CD4-positive, alpha-beta T cell (primary cell): ENCODE measurements around the gene CACNA1H. TPM values are rescaled to one million over a fixed set of nuclear protein-coding genes. Genes with fewer than 3 reads are reported as not detected.

Experiments used
- ATAC-seq: fragments of 200-7000 bp; cut with Tn5 transposase; one replicate; pipeline ENCODE4 v1.10.0; 2022; ENCODE audit warnings: mild to moderate bottlenecking; ENCODE audit not compliant: poor library complexity
- CTCF ChIA-PET: fragments of 350-600 bp; sonication (Branson Sonifier 250); formaldehyde crosslinking; loops from one replicate; lab custom pipeline; 2021; ENCODE audit warnings: antibody characterized with exemption, inconsistent platforms; lab: Charles Lee
- POLR2A ChIA-PET: fragments of 350-600 bp; sonication (Branson Sonifier 250); formaldehyde crosslinking; loops from one replicate; lab custom pipeline; 2021; ENCODE audit warnings: antibody characterized with exemption, inconsistent platforms; lab: Charles Lee
- DNase-seq, 14 experiments: peaks; one replicate each; pipeline ENCODE4 v3.0.0-alpha.2; 2013 to 2020; ENCODE audit warnings: mixed read lengths in 2 of 14
- H3K27ac ChIP-seq, 2 donors: one replicate each; pipeline versions ENCODE4 v1.5.1 to v1.7.0; 2013; ENCODE audit warnings: low read length in 2 of 2, low read depth in 1 of 2, mild to moderate bottlenecking in 1 of 2
- H3K27me3 ChIP-seq, 2 experiments: 1 replicate in 1 of 2; 2 replicates in 1 of 2; pipeline versions ENCODE4 v1.6.1 to v1.7.0; 2013; ENCODE audit warnings: low read length in 2 of 2, control low read depth in 1 of 2, mild to moderate bottlenecking in 1 of 2, moderate library complexity in 1 of 2; ENCODE audit not compliant: insufficient read depth in 2 of 2, control insufficient read depth in 1 of 2
- H3K36me3 ChIP-seq: one replicate; pipeline ENCODE4 v1.6.1; 2013; ENCODE audit warnings: low read length, control low read depth; ENCODE audit not compliant: insufficient read depth
- H3K4me1 ChIP-seq: one replicate; pipeline ENCODE4 v1.6.1; 2013; ENCODE audit warnings: low read length, control low read depth; ENCODE audit not compliant: insufficient read depth
- H3K4me3 ChIP-seq: one replicate; pipeline ENCODE4 v1.5.1; 2013; ENCODE audit warnings: mild to moderate bottlenecking, low read length, moderate library complexity
- H3K9me3 ChIP-seq, 2 experiments: 1 replicate in 1 of 2; 2 replicates in 1 of 2; pipeline versions ENCODE4 v1.6.1 to v1.7.0; 2013; ENCODE audit warnings: low read length in 2 of 2, mild to moderate bottlenecking in 2 of 2, control low read depth in 1 of 2, moderate library complexity in 1 of 2; ENCODE audit not compliant: control insufficient read depth in 1 of 2, insufficient read depth in 1 of 2
- H3K27ac Mint-ChIP-seq: one replicate; pipeline ENCODE4 v1.8.0; 2020; ENCODE audit warnings: mixed read lengths
- H3K27me3 Mint-ChIP-seq: one replicate; pipeline ENCODE4 v1.8.0; 2021; ENCODE audit warnings: mixed read lengths
- H3K36me3 Mint-ChIP-seq: one replicate; pipeline ENCODE4 v1.8.0; 2021; ENCODE audit warnings: low read depth, mixed read lengths
- H3K4me1 Mint-ChIP-seq: one replicate; pipeline ENCODE4 v1.8.0; 2021; ENCODE audit warnings: low read depth, mixed read lengths
- H3K4me3 Mint-ChIP-seq: one replicate; pipeline ENCODE4 v1.8.0; 2020; ENCODE audit warnings: mild to moderate bottlenecking, mixed read lengths
- H3K9me3 Mint-ChIP-seq: one replicate; pipeline ENCODE4 v1.8.0; 2020; ENCODE audit warnings: mixed read lengths
- intact Hi-C, 2 experiments: fragments of 100-400 bp; cut with DNase I in 1 of 2; cut with micrococcal nuclease in 1 of 2; formaldehyde crosslinking; loops; one replicate each; pipeline versions ENCODE4 v1.15.1 to v1.9.0; 2023 to 2025; cut with DNase I, micrococcal nuclease
- total RNA-seq, 174 experiments: library from RNA in 2 of 174; stranded (reverse) in 2 of 174; gene quantifications; one replicate each; pipeline ENCODE4 v1.2.3 and lab custom pipeline; 2021 to 2026
- TF ChIP-seq, protein P1 (sequence below): fragments of 200-600 bp; IDR thresholded peaks from one replicate; pipeline ENCODE4 v1.8.0; 2022; ENCODE audit warnings: antibody characterized with exemption, mild to moderate bottlenecking

CACNA1H gene
- total RNA-seq, 2 experiments from 2014 or later: 5.7 to 6.3 TPM

DNA sequence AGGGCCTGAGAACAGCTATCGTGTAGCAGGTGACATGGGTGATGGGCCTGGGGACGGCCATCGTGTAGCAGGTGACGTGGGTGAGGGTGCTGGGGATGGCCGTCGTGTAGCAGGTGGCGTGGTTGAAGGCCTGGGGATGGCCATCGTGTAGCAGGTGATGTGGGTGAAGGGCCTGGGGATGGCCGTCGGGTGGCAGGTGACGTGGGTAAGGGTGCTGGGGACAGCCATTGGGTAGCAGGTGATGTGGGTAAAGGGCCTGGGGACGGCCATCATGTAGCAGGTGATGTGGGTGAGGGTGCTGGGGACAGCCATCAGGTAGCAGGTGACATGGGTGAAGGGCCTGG, 118.4 kb downstream of the CACNA1H start:
- DNase-seq: no peak
- Histone ChIP-seq H3K4me3 (no peak overlapping the region), H3K27ac (no peak overlapping the region), H3K27me3 (peaks cover 9 to 11% of the 10 kb centered on the region in 2 experiments), H3K4me1 (peaks cover 11% of the 10 kb centered on the region), H3K36me3 (no peaks in the 10 kb centered on the region), H3K9me3 (peaks cover 0 to 9% of the 10 kb centered on the region in 2 experiments)
- Mint-ChIP-seq H3K9me3 (no peaks in the 10 kb centered on the region), H3K36me3 (no peaks in the 10 kb centered on the region), H3K4me3 (no peak overlapping the region), H3K27ac (no peak overlapping the region), H3K4me1 (no peaks in the 10 kb centered on the region), H3K27me3 (peaks cover 21% of the 10 kb centered on the region)
- CTCF ChIA-PET: no interaction called here
- ATAC-seq: no peak
- POLR2A ChIA-PET: interaction anchor here (0.5 to 0.6 kb wide), 2 partner anchors 118 to 267 kb away, joined by 3 to 6 read pairs; no protein-coding TSS in a partner anchor
- intact Hi-C loops: no loop called here
- TF ChIP-seq, protein P1, sequence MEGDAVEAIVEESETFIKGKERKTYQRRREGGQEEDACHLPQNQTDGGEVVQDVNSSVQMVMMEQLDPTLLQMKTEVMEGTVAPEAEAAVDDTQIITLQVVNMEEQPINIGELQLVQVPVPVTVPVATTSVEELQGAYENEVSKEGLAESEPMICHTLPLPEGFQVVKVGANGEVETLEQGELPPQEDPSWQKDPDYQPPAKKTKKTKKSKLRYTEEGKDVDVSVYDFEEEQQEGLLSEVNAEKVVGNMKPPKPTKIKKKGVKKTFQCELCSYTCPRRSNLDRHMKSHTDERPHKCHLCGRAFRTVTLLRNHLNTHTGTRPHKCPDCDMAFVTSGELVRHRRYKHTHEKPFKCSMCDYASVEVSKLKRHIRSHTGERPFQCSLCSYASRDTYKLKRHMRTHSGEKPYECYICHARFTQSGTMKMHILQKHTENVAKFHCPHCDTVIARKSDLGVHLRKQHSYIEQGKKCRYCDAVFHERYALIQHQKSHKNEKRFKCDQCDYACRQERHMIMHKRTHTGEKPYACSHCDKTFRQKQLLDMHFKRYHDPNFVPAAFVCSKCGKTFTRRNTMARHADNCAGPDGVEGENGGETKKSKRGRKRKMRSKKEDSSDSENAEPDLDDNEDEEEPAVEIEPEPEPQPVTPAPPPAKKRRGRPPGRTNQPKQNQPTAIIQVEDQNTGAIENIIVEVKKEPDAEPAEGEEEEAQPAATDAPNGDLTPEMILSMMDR: no peak

Other genes with a start within 250 kb of the CACNA1H start
- gene LMF1, start 182.1 kb upstream of the CACNA1H start, total RNA-seq: 10 to 100 TPM; 26.8 to 27.6 TPM
- 1 to 10 TPM; 1.4 to 2.3 TPM for gene SOX8, start 171.3 kb upstream of the CACNA1H start, total RNA-seq
- not detected for gene SSTR5, start 80.4 kb upstream of the CACNA1H start, total RNA-seq
- not detected for gene C1QTNF8, start 56.9 kb upstream of the CACNA1H start, total RNA-seq
- not detected for gene TPSG1, start 72.2 kb downstream of the CACNA1H start, total RNA-seq
- not detected for gene TPSB2, start 77.1 kb downstream of the CACNA1H start, total RNA-seq
- under 1 TPM in 1 of 2 experiments, not detected in 1; 0.22 TPM for gene TPSAB1, start 87.6 kb downstream of the CACNA1H start, total RNA-seq
- gene TPSD1, start 103.0 kb downstream of the CACNA1H start, total RNA-seq: not detected
- 100 to 1,000 TPM; 247 to 252 TPM for gene UBE2I, start 156.5 kb downstream of the CACNA1H start, total RNA-seq
- 10 to 100 TPM; 19.6 to 21.5 TPM for gene BAIAP3, start 180.5 kb downstream of the CACNA1H start, total RNA-seq
- gene TSR3, start 198.8 kb downstream of the CACNA1H start, total RNA-seq: 10 to 100 TPM; 19.9 to 21.4 TPM
- 10 to 100 TPM; 27.6 to 32.0 TPM for gene GNPTG, start 198.8 kb downstream of the CACNA1H start, total RNA-seq